Pancreas (tissue), 10 donors: Measurements from ENCODE around the gene KCNH1. TPM values are rescaled to one million over a fixed set of nuclear protein-coding genes. Genes with fewer than 3 reads are reported as not detected.

Source experiments
- ATAC-seq, 4 donors: fragments of 200-7000 bp; cut with Tn5 transposase; one replicate each; pipeline versions ENCODE4 v1.8.0 to v1.9.1; 2020; ENCODE audit warnings: mild to moderate bottlenecking in 4 of 4, moderate library complexity in 4 of 4
- DNase-seq, 6 donors: peaks; one replicate each; pipeline ENCODE4 v3.0.0-alpha.2; 2020
- FAIRE-seq: peaks from 2 replicates; lab custom pipeline; 2012; peaks lifted over from hg19 to GRCh38; lab: Jason Lieb, UNC
- H3K27ac ChIP-seq, 4 donors: fragments of 200-600 bp; sonication (generic); 1 replicate in 3 of 4; 2 replicates in 1 of 4; pipeline versions ENCODE4 v1.5.0 to v1.8.0; 2020
- H3K27me3 ChIP-seq, 4 donors: fragments of 200-600 bp; one replicate each; pipeline ENCODE4 v1.8.0; 2021
- H3K36me3 ChIP-seq, 3 donors: fragments of 200-600 bp; sonication (generic) in 1 of 3; one replicate each; pipeline versions ENCODE4 v1.5.0 to v1.8.0; 2020 to 2021
- H3K4me1 ChIP-seq, 3 donors: fragments of 200-600 bp; one replicate each; pipeline ENCODE4 v1.8.0; 2021
- H3K4me3 ChIP-seq, 4 donors: fragments of 200-600 bp; sonication (generic) in 2 of 4; one replicate each; pipeline versions ENCODE4 v1.5.0 to v1.8.0; 2020 to 2021
- H3K9me3 ChIP-seq, 4 donors: fragments of 200-600 bp; one replicate each; pipeline ENCODE4 v1.8.0; 2021
- WGBS, 2 donors: extraction: QIAGEN DNeasy Blood & Tissue Kit; methylation state at CpG; one replicate each; pipeline ENCODE4 v1.1.7; 2013; 5-methylcytosine and 5-hydroxymethylcytosine counted together
- intact Hi-C, 3 donors: fragments of 100-400 bp; cut with DNase I; formaldehyde crosslinking; loops; one replicate each; pipeline versions ENCODE4 v1.11.1 to v1.14.2; 2022
- polyA plus RNA-seq, 2 donors: library from polyadenylated mRNA; stranded (reverse); fragments of 200-250 nt; gene quantifications; one replicate each; pipeline ENCODE4 v1.2.3, GENCODE V29; 2013
- total RNA-seq, 6 donors: library from RNA; stranded (reverse); fragmentation: NEBNext Ultra II Directional in 4 of 6; extraction: Animal tissue kit (Norgen Biotek cat#: 25700) in 4 of 6; gene quantifications; one replicate each; pipeline versions ENCODE4 v1.2.1 to v1.2.4, GENCODE V29; 2021 to 2023
- TF ChIP-seq, protein P1 (sequence below), 4 donors: fragments of 200-600 bp; sonication (generic) in 3 of 4; IDR thresholded peaks; one replicate each; pipeline versions ENCODE4 v1.5.0 to v1.8.0; 2021; ENCODE audit warnings: antibody characterized with exemption in 4 of 4
- donor health status: healthy with polysubstance abuse.
- donor health status: DM: no; HTN: no; CAD: no; lungs with moderate emphysema.
- donor health status: DM: no; HTN: no; CAD: no.
- donor health status: control.
- donor health status: control.
- donor health status: Bipolar disorder and iron deficiency.
- donor health status: DM: yes; HTN: yes; CAD: no.
- donor health status: DM: no; HTN: no; CAD: no.
- donor health status: DM: no; HTN: no; CAD: no.
- donor health status: DM: yes; HTN: yes; CAD: no.

KCNH1 gene
- total and polyA plus RNA-seq, 8 donors: 0.24 to 0.61 (median 0.36) TPM

DNA sequence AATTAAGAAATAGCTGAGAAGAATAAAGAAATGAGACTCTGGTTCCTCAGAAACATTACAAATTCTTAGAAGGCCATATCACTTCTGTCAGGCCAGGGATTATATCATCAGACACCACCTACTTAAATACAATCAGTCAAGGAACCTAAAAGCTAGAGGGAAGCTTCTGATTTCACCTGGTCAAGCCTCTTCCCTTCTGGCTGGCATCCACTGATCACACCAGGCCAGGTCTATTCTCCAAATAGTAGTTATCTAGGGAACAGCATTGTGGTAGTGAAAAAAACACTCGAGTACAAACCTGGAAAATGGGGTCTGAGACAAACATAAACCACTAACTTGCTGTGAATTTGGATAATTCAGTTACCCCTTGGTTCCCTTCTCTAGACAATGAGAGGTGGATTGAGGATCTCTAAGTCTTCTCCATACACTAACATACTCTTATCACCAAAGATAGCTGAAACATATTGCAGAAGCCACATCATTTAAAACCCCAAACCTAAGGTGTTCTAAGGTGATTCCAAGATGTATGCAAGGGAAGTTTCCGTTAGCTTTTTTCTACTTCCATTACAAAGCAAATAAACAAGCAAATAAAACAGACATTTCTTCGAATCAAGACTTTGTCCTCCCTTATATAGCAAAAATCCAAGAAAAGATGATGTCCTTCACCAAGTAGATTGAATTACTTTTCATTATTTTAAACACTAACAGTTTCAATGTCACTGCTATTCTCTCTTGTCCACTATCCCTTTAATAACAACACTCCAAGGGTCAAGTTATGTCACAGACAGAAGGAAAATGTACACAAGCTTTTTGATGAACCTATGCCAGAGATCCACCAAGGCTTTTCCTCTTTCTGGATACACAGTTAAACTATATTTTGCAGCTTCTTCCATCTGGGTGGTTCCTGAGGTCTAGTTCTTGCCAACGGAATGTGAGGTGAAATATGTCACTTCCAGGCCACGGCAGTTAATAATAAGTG lies 212.9 kb downstream of the KCNH1 start:
- FAIRE-seq (no peak), ATAC-seq (no peak), DNase-seq (no peak)
- H3K4me3 ChIP-seq: no peak overlapping the region
- WGBS, 2 donors: 69 to 77% methylated on average over 5 of the region's 5 CpGs
- TF ChIP-seq, protein P1, sequence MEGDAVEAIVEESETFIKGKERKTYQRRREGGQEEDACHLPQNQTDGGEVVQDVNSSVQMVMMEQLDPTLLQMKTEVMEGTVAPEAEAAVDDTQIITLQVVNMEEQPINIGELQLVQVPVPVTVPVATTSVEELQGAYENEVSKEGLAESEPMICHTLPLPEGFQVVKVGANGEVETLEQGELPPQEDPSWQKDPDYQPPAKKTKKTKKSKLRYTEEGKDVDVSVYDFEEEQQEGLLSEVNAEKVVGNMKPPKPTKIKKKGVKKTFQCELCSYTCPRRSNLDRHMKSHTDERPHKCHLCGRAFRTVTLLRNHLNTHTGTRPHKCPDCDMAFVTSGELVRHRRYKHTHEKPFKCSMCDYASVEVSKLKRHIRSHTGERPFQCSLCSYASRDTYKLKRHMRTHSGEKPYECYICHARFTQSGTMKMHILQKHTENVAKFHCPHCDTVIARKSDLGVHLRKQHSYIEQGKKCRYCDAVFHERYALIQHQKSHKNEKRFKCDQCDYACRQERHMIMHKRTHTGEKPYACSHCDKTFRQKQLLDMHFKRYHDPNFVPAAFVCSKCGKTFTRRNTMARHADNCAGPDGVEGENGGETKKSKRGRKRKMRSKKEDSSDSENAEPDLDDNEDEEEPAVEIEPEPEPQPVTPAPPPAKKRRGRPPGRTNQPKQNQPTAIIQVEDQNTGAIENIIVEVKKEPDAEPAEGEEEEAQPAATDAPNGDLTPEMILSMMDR (IDR thresholded peaks at IDR 0.05): no peak
- no peaks in the 10 kb centered on the region for H3K9me3 ChIP-seq
- no peaks in the 10 kb centered on the region for H3K36me3 ChIP-seq
- intact Hi-C loops: no loop called here
- H3K27ac ChIP-seq: no peak overlapping the region
- H3K4me1 ChIP-seq: peaks cover 0 to 1% (median 0%) of the 10 kb centered on the region in 3 donors
- H3K27me3 ChIP-seq: no peaks in the 10 kb centered on the region

DNA sequence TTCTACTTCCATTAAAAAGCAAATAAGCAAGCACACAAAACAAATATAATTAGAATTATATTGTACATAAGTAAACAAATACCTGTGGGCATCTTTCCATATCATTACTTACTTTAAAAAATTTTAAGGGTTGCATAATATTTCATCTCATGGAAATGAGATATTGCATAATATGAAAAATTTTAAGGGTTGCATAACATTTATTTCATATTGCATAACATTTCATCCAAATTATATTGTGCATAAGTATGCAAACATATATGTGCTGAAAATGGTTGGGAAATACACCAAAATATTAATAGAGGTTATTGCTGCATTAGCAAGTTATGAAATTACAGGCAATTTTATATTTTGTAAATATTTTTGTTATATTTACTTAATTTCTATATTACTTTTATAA lies 213.7 kb downstream of the KCNH1 start:
- no peaks in the 10 kb centered on the region for H3K9me3 ChIP-seq
- H3K4me3 ChIP-seq: no peak overlapping the region
- no peaks in the 10 kb centered on the region for H3K36me3 ChIP-seq
- intact Hi-C loops: no loop called here
- no peak overlapping the region for H3K27ac ChIP-seq
- TF ChIP-seq, protein P1 (IDR thresholded peaks at IDR 0.05): no peak
- DNase-seq: no peak
- no peak for FAIRE-seq
- H3K4me1 ChIP-seq: peaks cover 0 to 3% (median 0%) of the 10 kb centered on the region in 3 donors
- no peaks in the 10 kb centered on the region for H3K27me3 ChIP-seq
- ATAC-seq: no peak

DNA sequence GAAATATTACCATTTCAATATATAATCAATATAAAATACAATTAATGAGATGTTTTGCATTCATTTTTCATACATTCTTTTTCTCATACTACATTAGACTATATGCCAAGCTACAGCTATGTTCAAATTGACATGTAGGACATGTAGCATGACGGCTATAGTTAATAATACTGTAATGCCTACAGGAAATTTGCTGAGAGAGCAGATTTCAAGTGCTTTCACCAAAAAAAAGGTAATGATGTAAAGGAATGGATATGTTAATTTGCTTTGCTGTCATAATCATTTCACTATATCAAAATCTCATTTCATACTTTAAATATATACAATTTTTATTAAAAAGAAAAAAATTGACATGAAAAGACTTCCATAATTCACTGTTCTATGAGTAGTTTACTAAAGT lies 215.1 kb downstream of the KCNH1 start:
- Histone ChIP-seq H3K4me1 (peaks cover 0 to 3% (median 0%) of the 10 kb centered on the region in 3 donors), H3K4me3 (no peak overlapping the region), H3K9me3 (no peaks in the 10 kb centered on the region), H3K27ac (no peak overlapping the region), H3K36me3 (no peaks in the 10 kb centered on the region), H3K27me3 (no peaks in the 10 kb centered on the region)
- intact Hi-C loops: no loop called here
- DNase-seq (no peak), FAIRE-seq (no peak), ATAC-seq (no peak)
- TF ChIP-seq, protein P1 (IDR thresholded peaks at IDR 0.05): no peak
- WGBS, 2 donors: 36 to 67% methylated on average over 1 of the region's 1 CpG

DNA sequence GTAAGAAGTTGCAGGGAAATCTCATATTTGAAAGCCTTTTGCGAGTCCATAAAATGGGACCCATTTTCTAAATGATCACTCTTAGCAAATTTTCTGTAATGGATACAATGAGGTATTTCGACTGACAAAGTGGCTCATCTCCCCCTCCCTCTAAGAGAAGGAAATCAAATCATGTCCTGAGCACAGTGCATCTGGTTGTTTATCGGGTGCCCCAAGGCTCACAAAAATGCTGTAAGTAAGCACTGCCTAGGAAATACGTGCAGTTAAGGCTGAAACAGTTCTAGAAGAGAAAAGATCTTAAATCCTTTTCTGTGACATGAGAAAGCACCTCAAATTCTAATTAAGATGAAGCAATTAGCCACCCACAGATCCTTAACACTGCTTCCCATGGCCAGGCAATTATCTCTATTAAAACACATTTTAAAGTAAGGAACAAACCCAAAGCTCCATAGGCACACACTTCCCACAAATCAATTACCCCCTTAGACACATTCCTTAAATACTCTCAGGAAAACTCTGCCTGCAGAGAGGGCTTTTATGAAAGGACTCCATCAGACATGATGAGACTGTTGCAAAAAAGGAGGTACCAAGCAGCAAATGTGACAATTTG lies 216.3 kb downstream of the KCNH1 start:
- H3K36me3 ChIP-seq: no peaks in the 10 kb centered on the region
- no peak overlapping the region for H3K4me3 ChIP-seq
- WGBS, 2 donors: 75 to 82% methylated on average over 4 of the region's 4 CpGs
- H3K27me3 ChIP-seq: no peaks in the 10 kb centered on the region
- H3K4me1 ChIP-seq: peaks cover 0 to 3% (median 0%) of the 10 kb centered on the region in 3 donors
- ATAC-seq (no peak), FAIRE-seq (no peak), DNase-seq (no peak)
- H3K9me3 ChIP-seq: no peaks in the 10 kb centered on the region
- TF ChIP-seq, protein P1 (IDR thresholded peaks at IDR 0.05): no peak
- intact Hi-C loops: no loop called here
- no peak overlapping the region for H3K27ac ChIP-seq
